ENCODE measurements around the gene LITAFD. TPM values are rescaled to one million over a fixed set of nuclear protein-coding genes. Genes with fewer than 3 reads are reported as not detected.

LITAFD gene
- total and polyA plus RNA-seq, 10 of the 15 experiments (the other 5 are each of a cell fraction or from before 2014, with no cell fraction given): not detected

DNA sequence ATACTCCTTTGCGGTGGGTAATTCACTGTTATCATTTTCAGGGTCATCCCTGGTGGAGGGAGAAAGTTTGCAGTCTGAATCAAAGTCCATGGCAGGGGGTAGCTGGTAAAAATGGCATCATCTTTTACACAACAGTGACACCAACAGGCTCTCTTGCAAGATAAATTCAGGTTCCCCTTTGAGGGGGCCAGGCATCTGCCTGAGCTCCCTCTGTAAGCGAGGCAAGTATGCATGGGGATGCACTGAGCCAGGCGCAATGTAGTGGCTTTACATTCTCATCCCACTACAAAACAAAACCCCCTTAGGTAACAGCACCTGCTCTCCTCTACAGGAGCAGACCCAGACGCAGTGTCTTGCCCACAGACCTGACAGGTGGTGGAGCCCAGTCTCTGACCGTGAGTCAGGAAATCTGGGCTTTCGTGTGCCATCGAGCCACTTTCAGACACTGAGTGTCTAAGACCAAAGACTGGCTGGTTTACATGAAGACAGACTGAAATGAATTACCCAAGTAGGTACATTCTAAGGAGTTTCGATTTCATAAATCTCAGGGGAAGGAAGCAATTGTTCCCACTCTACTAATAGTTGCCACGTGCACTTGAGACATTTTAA is 17.7 kb downstream of the LITAFD start (continued):
- TF ChIP-seq ETV6 (conservative IDR thresholded peaks at IDR 0.05 in 1 of 2, IDR thresholded peaks at IDR 0.05 in 1 of 2; ENCODE audit: borderline replicate concordance in 1 of 2, low read depth in 1 of 2) (no peak), MEF2B (IDR thresholded peaks at IDR 0.05; ENCODE audit: partially characterized antibody, poor library complexity, severe bottlenecking) (peak; percentile 46), POU2F2 (IDR thresholded peaks at IDR 0.05; ENCODE audit: borderline replicate concordance, low read depth, low read length) (0 out of 3 replicates have a peak, but pooled peaks have one; percentile 19), ZNF274 (IDR thresholded peaks at IDR 0.05; ENCODE audit: insufficient read depth, insufficient read length) (no peak), NR2F1 (conservative IDR thresholded peaks at IDR 0.05) (no peak), MXI1 (IDR thresholded peaks at IDR 0.05; ENCODE audit: low read depth, low read length) (no peak), YBX1 (IDR thresholded peaks at IDR 0.05) (no peak), ZNF384 (IDR thresholded peaks at IDR 0.05; ENCODE audit: borderline replicate concordance, low read depth, low read length) (no peak), MYB (IDR thresholded peaks at IDR 0.05; ENCODE audit: borderline replicate concordance, low read depth, low read length) (no peak), RAD21 (IDR thresholded peaks at IDR 0.05; ENCODE audit: insufficient read depth, low read depth, low read length) (no peak), BHLHE40 (IDR thresholded peaks at IDR 0.05; ENCODE audit: borderline replicate concordance in 1 of 2, low read depth in 2 of 2, low read length in 1 of 2) (peak in 1 of 2 experiments; percentile 27; a peak in 1 of 4 replicates), ESRRA (IDR thresholded peaks at IDR 0.05; ENCODE audit: low read length) (no peak), NFXL1 (IDR thresholded peaks at IDR 0.05; ENCODE audit: borderline replicate concordance) (no peak), ZNF217 (IDR thresholded peaks at IDR 0.05) (no peak)
- TF ChIP-seq, protein P1, sequence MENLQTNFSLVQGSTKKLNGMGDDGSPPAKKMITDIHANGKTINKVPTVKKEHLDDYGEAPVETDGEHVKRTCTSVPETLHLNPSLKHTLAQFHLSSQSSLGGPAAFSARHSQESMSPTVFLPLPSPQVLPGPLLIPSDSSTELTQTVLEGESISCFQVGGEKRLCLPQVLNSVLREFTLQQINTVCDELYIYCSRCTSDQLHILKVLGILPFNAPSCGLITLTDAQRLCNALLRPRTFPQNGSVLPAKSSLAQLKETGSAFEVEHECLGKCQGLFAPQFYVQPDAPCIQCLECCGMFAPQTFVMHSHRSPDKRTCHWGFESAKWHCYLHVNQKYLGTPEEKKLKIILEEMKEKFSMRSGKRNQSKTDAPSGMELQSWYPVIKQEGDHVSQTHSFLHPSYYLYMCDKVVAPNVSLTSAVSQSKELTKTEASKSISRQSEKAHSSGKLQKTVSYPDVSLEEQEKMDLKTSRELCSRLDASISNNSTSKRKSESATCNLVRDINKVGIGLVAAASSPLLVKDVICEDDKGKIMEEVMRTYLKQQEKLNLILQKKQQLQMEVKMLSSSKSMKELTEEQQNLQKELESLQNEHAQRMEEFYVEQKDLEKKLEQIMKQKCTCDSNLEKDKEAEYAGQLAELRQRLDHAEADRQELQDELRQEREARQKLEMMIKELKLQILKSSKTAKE (IDR thresholded peaks at IDR 0.05; ENCODE audit: low read depth, poor library complexity, severe bottlenecking): peak; percentile 18
- TF ChIP-seq, protein P2, sequence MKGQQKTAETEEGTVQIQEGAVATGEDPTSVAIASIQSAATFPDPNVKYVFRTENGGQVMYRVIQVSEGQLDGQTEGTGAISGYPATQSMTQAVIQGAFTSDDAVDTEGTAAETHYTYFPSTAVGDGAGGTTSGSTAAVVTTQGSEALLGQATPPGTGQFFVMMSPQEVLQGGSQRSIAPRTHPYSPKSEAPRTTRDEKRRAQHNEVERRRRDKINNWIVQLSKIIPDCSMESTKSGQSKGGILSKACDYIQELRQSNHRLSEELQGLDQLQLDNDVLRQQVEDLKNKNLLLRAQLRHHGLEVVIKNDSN (IDR thresholded peaks at IDR 0.05; ENCODE audit: borderline replicate concordance, extremely low read length, insufficient read depth, low read depth, low read length): no peak
- TF ChIP-seq, protein P3, sequence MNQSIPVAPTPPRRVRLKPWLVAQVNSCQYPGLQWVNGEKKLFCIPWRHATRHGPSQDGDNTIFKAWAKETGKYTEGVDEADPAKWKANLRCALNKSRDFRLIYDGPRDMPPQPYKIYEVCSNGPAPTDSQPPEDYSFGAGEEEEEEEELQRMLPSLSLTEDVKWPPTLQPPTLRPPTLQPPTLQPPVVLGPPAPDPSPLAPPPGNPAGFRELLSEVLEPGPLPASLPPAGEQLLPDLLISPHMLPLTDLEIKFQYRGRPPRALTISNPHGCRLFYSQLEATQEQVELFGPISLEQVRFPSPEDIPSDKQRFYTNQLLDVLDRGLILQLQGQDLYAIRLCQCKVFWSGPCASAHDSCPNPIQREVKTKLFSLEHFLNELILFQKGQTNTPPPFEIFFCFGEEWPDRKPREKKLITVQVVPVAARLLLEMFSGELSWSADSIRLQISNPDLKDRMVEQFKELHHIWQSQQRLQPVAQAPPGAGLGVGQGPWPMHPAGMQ (IDR thresholded peaks at IDR 0.05; ENCODE audit: borderline replicate concordance): no peak
- TF ChIP-seq, protein P4, sequence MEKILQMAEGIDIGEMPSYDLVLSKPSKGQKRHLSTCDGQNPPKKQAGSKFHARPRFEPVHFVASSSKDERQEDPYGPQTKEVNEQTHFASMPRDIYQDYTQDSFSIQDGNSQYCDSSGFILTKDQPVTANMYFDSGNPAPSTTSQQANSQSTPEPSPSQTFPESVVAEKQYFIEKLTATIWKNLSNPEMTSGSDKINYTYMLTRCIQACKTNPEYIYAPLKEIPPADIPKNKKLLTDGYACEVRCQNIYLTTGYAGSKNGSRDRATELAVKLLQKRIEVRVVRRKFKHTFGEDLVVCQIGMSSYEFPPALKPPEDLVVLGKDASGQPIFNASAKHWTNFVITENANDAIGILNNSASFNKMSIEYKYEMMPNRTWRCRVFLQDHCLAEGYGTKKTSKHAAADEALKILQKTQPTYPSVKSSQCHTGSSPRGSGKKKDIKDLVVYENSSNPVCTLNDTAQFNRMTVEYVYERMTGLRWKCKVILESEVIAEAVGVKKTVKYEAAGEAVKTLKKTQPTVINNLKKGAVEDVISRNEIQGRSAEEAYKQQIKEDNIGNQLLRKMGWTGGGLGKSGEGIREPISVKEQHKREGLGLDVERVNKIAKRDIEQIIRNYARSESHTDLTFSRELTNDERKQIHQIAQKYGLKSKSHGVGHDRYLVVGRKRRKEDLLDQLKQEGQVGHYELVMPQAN (conservative IDR thresholded peaks at IDR 0.05): no peak
- TF ChIP-seq, protein P5, sequence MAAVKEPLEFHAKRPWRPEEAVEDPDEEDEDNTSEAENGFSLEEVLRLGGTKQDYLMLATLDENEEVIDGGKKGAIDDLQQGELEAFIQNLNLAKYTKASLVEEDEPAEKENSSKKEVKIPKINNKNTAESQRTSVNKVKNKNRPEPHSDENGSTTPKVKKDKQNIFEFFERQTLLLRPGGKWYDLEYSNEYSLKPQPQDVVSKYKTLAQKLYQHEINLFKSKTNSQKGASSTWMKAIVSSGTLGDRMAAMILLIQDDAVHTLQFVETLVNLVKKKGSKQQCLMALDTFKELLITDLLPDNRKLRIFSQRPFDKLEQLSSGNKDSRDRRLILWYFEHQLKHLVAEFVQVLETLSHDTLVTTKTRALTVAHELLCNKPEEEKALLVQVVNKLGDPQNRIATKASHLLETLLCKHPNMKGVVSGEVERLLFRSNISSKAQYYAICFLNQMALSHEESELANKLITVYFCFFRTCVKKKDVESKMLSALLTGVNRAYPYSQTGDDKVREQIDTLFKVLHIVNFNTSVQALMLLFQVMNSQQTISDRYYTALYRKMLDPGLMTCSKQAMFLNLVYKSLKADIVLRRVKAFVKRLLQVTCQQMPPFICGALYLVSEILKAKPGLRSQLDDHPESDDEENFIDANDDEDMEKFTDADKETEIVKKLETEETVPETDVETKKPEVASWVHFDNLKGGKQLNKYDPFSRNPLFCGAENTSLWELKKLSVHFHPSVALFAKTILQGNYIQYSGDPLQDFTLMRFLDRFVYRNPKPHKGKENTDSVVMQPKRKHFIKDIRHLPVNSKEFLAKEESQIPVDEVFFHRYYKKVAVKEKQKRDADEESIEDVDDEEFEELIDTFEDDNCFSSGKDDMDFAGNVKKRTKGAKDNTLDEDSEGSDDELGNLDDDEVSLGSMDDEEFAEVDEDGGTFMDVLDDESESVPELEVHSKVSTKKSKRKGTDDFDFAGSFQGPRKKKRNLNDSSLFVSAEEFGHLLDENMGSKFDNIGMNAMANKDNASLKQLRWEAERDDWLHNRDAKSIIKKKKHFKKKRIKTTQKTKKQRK (IDR thresholded peaks at IDR 0.05; ENCODE audit: low read depth, low read length): no peak
